Activated CD4-positive, CD25-positive, alpha-beta regulatory T cell treated with anti-CD3 and anti-CD28 coated beads, Interleukin-2, amount 50 U/mL, for 24 hours (primary cell): ENCODE results near the gene NCOA5.
A peak's percentile ranks its signal among the peaks of the same experiment; 100 is the strongest.

Source experiments
- ATAC-seq, 2 donors: fragments of 150-1000 bp; cut with Tn5 transposase; one replicate each; pipeline ENCODE4 v1.10.0; 2021; ENCODE audit warnings: mild to moderate bottlenecking in 1 of 2, moderate library complexity in 1 of 2

NCOA5 gene

GRCh38 chr20:46058599-46059281 lies 31.0 kb downstream of the NCOA5 start:
- ATAC-seq: no peak

DNA sequence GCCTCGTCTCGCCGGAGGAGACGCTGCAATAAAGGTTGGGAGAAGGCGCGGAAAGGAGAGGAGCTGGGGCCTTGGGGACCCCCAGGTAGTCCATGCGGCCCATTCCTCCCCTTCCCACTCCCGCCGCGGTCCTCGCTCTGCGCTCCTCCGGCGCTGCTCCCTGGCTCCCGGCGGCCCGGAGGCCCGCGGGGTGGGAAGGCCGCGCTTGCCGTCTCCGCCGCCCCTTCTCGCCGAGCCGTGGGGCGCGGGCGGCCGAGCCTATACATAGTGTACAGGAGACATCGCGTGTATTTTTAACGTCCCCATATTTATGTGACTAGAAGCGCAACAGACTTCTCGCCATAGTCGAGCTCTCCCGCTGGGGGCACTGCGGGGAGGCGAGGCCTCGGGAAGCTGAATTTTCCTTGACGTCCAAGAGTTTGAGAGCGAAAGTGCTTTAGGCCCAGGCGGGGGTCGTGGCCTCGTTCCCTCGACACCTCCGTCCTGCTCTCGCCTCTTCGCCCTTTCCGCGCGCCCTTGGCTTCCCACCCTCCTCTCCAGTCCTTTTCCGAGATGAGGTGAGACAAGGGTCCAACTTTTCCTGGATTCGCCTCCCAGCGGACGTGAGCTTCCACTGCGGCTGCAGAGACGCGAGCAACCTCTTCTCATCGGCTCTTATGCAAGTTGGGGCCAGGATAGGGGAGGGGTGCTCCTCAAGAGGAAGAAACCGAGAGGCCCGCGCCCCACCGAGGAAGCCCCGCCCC lies 31.7 kb downstream of the NCOA5 start:
- no peak for ATAC-seq

- no peak for ATAC-seq
Observed at GRCh38 chr20:46056970-46057855, 32.5 kb downstream of the NCOA5 start.

- no peak for ATAC-seq
Observed at GRCh38 chr20:46056027-46056833, 33.5 kb downstream of the NCOA5 start.

GRCh38 chr20:46055269-46055668 lies 34.5 kb downstream of the NCOA5 start:
- ATAC-seq: no peak

GRCh38 chr20:46054606-46055005 lies 35.2 kb downstream of the NCOA5 start:
- no peak for ATAC-seq

- ATAC-seq: no peak
Observed at GRCh38 chr20:46053416-46053815, 36.3 kb downstream of the NCOA5 start.

- peak; percentile 41 to 76 for ATAC-seq
Observed at GRCh38 chr20:46051556-46052308, 38.0 kb downstream of the NCOA5 start.

DNA sequence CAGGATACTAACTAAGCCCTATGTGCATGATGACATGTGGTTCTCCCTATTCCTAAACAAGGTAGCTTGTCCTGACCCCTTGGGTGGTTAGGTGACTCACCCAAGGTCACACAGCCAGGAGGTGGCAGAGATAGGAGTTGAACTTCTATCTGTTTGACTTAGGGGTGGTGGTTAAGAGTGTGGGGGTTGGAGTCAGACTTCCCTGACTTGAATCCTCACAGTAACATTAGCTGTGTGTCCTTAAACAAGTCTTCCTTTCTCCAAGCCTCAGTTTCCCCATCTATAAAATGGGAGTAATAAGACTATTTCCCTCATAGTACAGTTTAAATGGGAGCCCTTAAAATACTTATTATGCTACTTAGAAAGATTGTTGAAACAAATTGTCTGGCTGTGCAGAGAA lies 38.9 kb downstream of the NCOA5 start:
- no peak for ATAC-seq

- no peak for ATAC-seq
Observed at GRCh38 chr20:46050444-46050843, 39.3 kb downstream of the NCOA5 start.

GRCh38 chr20:46049815-46050214 lies 39.9 kb downstream of the NCOA5 start:
- no peak for ATAC-seq

DNA sequence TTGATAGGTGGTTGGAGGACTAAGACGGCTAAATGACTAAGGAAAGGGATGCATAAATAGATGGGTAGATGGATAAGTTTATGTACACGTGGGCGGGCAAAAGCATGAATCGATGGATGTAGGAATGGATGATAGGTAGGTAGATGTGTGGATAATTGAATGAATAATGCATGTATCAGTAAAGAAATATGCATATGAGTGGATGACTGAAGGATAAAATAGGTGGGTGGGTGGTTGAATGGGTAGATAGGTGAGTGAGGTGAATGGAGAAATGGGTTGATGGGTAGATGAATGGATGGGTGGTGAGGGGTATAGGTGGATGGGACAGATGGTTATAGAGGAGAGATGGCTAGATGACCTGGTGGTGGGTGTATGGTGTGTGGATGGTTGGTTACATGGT lies 40.6 kb downstream of the NCOA5 start:
- ATAC-seq: no peak

- ATAC-seq: no peak
Observed at GRCh38 chr20:46047821-46048220, 41.9 kb downstream of the NCOA5 start.

GRCh38 chr20:46046588-46047310 lies 43.0 kb downstream of the NCOA5 start:
- ATAC-seq: no peak

- no peak for ATAC-seq
Observed at GRCh38 chr20:46044896-46045295, 44.9 kb downstream of the NCOA5 start.

DNA sequence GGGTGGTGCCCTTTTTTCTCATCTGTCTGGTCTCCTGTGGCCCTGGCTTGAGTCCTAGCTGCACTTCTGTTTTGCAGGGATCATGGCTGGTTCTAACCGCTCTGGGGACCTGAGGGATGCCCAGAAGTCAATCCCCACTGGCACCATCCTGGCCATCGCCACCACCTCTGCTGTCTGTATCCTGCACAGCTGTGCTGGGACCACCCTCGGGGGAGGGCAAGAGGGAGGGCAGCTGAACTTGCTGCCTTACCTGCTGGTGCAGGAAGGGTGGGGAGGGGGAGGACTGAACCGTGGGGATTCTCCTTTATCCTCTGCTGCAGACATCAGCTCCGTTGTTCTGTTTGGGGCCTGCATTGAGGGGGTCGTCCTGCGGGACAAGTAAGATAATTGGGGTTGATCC lies 46.2 kb downstream of the NCOA5 start:
- ATAC-seq: no peak

DNA sequence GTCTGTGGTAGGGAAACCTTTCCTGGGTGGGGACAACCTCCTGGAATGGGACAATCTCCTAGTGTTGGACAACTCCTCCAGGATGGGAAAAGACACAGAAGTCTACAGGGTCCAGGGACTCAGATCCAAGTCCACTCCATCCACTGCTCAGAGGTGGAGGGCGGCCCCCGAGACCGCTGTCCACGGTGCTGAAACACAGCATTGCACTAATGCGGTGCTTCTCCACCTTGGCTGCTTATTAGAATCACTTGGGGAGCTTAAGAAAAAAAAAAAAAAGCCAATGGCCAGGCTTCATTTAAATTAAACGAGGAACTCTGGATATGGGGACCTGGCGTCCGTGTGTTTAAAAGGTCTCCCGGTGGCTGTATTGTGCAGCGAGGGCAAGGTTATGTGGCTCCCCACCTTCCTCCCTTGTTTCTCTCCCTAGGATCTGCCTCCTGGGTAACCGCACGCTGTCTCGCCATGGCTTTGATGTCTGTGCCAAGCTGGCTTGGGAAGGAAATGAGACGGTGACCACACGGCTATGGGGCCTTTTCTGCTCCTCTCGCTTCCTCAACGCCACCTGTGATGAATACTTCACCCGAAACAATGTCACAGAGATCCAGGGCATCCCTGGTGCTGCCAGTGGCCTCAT lies 48.7 kb downstream of the NCOA5 start:
- ATAC-seq: no peak

DNA sequence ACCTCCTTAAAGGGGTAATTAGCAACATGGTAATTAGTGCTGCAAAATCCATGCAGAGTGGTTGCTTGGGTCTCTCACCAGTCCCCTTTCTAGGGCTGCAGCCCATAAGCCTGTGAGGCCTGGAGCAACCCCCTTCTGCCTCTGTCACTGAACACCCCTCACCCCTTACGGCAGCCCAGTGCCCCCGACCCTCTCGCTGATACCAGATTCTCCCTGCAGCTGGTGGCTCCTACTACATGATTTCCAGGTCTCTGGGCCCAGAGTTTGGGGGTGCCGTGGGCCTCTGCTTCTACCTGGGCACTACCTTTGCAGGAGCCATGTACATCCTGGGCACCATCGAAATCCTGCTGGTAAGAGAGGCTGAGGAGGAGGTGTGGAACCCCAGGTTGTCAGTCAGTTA lies 52.7 kb downstream of the NCOA5 start:
- no peak for ATAC-seq

DNA sequence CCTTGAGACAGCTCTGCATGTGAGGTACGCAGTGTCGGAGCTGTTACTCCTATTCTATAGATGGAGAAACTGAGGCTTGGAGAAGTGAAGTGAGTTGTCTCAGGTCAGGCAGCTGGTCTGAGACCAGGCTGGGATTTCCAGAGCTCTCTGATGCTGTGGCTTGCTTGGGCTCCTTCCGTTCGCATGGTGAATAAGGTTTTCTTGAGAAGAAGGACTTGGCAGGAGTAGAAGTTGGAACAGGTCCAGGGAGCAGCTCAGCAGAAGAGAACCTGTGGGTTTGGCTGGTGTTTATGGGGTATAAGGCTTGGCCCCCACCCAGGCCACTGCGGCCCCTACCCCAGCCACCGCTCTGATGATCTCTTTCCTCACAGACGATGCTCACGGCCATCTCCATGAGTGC lies 53.4 kb downstream of the NCOA5 start:
- no peak for ATAC-seq

DNA sequence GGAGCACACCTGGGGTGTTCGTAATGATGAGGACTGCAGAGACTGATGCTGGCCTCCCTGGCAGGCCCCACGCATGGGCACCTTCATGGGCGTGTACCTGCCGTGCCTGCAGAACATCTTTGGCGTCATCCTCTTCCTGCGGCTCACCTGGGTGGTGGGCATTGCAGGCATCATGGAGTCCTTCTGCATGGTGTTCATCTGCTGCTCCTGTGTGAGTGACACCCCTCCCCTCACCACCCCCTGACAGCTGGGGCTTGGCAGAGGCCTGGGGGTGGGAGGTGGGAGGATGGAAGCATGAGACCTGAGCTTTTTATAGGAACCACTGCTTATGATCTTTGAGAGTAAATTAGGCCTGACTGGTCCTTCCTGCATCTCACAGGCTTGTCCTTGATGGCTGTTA lies 54.0 kb downstream of the NCOA5 start:
- no peak for ATAC-seq

- ATAC-seq: no peak
Observed at GRCh38 chr20:46035253-46035652, 54.5 kb downstream of the NCOA5 start.
